Loucy (cell line): ENCODE results near the gene ARL11.
"Not testable (repeated sequence)": the region's sequence is repeated elsewhere in the genome, so short reads cannot be mapped to it uniquely, and the experiment has no call there.

ENCODE experiments used
- H2AFZ ChIP-seq: fragments of 200-600 bp; sonication (generic); 2 replicates; pipeline ENCODE4 v1.6.0; 2016; ENCODE audit warnings: antibody characterized with exemption, mild to moderate bottlenecking, low read length, moderate library complexity
- H3F3A ChIP-seq: fragments of 200-600 bp; 2 replicates; pipeline ENCODE4 v1.6.0; 2016; ENCODE audit warnings: antibody characterized with exemption, low read depth, mild to moderate bottlenecking
- H3K27me3 ChIP-seq: fragments of 200-600 bp; sonication (generic); 2 replicates; pipeline ENCODE4 v1.6.1; 2014; ENCODE audit warnings: low read length, mild to moderate bottlenecking; ENCODE audit not compliant: insufficient read depth, poor library complexity, severe bottlenecking
- H3K36me3 ChIP-seq: fragments of 200-600 bp; sonication (generic); 2 replicates; pipeline ENCODE4 v1.6.1; 2016; ENCODE audit warnings: low read length; ENCODE audit not compliant: insufficient read depth
- H3K4me1 ChIP-seq: fragments of 200-600 bp; sonication (generic); 2 replicates; pipeline ENCODE4 v1.5.1; 2014; ENCODE audit warnings: low read length, mild to moderate bottlenecking; ENCODE audit not compliant: insufficient read depth, poor library complexity, severe bottlenecking
- H3K4me2 ChIP-seq: fragments of 200-600 bp; sonication (generic); 2 replicates; pipeline ENCODE4 v1.6.0; 2014; ENCODE audit warnings: antibody characterized with exemption, low read length, low read depth, mild to moderate bottlenecking; ENCODE audit not compliant: poor library complexity, severe bottlenecking
- H3K4me3 ChIP-seq: fragments of 200-600 bp; sonication (generic); 2 replicates; pipeline ENCODE4 v1.5.1; 2014; ENCODE audit warnings: low read length, mild to moderate bottlenecking, mixed read lengths; ENCODE audit not compliant: poor library complexity, severe bottlenecking
- H3K79me2 ChIP-seq: fragments of 200-600 bp; sonication (generic); 2 replicates; pipeline ENCODE4 v1.6.1; 2014; ENCODE audit warnings: low read length; ENCODE audit not compliant: insufficient read depth
- H3K9ac ChIP-seq: fragments of 200-600 bp; sonication (generic); 2 replicates; pipeline ENCODE4 v1.6.0; 2014; ENCODE audit warnings: mild to moderate bottlenecking, low read depth, low read length, moderate library complexity; ENCODE audit not compliant: poor library complexity, severe bottlenecking
- H3K9me2 ChIP-seq: fragments of 200-600 bp; sonication (generic); replicated peaks from 2 replicates; pipeline ENCODE4 v1.6.1; 2016; ENCODE audit warnings: low read depth, low read length, mixed read lengths
- H3K9me3 ChIP-seq: fragments of 200-600 bp; sonication (generic); 2 replicates; pipeline ENCODE4 v1.6.1; 2014; ENCODE audit warnings: mild to moderate bottlenecking, antibody characterized with exemption, low read length, low read depth; ENCODE audit not compliant: insufficient read depth
- H4K20me1 ChIP-seq: fragments of 200-600 bp; sonication (generic); 2 replicates; pipeline ENCODE4 v1.6.0; 2014; ENCODE audit warnings: antibody characterized with exemption, low read length, mild to moderate bottlenecking; ENCODE audit not compliant: insufficient read depth, poor library complexity, severe bottlenecking
- EZH2phosphoT487 ChIP-seq: fragments of 200-600 bp; IDR thresholded peaks from 2 replicates; pipeline ENCODE4 v1.6.1; 2018; ENCODE audit warnings: antibody characterized with exemption, mild to moderate bottlenecking, moderate library complexity, borderline replicate concordance
- TF ChIP-seq, protein P1 (sequence below): fragments of 200-600 bp; sonication (generic); conservative IDR thresholded peaks from 2 replicates; pipeline ENCODE4 v1.5.1; 2014; ENCODE audit warnings: mild to moderate bottlenecking, antibody characterized with exemption, low read length

ARL11 gene

DNA sequence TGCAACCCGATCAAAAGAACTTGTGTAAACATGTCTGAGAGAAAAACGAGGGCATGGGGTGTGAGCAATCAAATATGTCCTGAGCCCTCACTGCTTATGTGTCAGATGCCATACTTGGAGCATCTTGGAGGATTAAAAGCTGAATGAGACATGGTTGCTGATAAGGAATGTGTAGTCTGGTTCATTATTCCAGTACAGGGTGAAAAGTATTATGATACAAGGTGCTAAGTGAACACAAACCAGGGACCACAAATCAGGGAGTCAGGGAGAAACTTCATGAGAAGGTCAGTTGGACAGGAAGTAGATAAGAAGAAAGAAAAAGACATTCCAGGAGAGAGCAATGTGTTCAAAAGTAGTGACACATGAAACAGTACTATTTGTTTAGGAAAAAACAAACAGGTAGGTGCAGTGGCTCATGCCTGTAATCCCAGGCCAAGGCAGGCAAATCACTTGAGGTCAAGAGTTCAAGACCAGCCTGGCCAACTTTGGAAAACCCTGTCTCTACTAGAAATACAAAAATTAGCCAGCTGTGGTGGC, 40.9 kb upstream of the ARL11 start:
- peaks cover 22% of the 10 kb centered on the region for H3K4me1 ChIP-seq
- H2AFZ ChIP-seq: no peak overlapping the region
- no peak overlapping the region for H3K4me2 ChIP-seq
- H3K9me3 ChIP-seq: no peaks in the 10 kb centered on the region
- no peak overlapping the region for H3K4me3 ChIP-seq
- H3K36me3 ChIP-seq: no peaks in the 10 kb centered on the region
- no peaks in the 10 kb centered on the region for H3K9me2 ChIP-seq
- H3K9ac ChIP-seq: no peak overlapping the region
- H3K79me2 ChIP-seq: peaks cover 22% of the 10 kb centered on the region; the same call in 1 of the 2 replicates
- no peaks in the 10 kb centered on the region for H3K27me3 ChIP-seq
- no peaks in the 10 kb centered on the region for H3F3A ChIP-seq
- peaks cover 6% of the 10 kb centered on the region for H4K20me1 ChIP-seq
- TF ChIP-seq, protein P1, sequence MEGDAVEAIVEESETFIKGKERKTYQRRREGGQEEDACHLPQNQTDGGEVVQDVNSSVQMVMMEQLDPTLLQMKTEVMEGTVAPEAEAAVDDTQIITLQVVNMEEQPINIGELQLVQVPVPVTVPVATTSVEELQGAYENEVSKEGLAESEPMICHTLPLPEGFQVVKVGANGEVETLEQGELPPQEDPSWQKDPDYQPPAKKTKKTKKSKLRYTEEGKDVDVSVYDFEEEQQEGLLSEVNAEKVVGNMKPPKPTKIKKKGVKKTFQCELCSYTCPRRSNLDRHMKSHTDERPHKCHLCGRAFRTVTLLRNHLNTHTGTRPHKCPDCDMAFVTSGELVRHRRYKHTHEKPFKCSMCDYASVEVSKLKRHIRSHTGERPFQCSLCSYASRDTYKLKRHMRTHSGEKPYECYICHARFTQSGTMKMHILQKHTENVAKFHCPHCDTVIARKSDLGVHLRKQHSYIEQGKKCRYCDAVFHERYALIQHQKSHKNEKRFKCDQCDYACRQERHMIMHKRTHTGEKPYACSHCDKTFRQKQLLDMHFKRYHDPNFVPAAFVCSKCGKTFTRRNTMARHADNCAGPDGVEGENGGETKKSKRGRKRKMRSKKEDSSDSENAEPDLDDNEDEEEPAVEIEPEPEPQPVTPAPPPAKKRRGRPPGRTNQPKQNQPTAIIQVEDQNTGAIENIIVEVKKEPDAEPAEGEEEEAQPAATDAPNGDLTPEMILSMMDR: no peak
- no peak for TF ChIP-seq EZH2phosphoT487

DNA sequence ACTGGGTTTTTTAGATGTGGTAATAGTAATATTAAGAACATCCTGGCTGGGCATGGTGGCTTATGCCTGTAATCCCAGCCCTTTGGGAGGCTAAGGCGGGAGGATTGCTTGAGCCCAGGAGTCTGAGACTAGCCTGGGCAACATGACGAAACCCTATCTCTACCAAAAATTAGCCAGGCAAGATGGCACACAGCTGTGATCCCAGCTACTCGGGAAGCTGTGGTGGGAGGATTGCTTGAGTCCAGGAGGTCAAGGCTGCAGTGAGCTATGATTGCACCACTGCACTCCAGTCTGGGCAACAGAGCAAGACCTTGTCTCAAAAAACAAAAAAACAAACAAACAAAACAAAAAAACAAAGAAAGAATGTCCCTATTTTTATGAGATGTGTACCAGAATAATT, 37.6 kb upstream of the ARL11 start:
- not testable (repeated sequence) for H3K9ac ChIP-seq, H2AFZ ChIP-seq, H4K20me1 ChIP-seq, H3F3A ChIP-seq, H3K27me3 ChIP-seq, H3K79me2 ChIP-seq, H3K9me2 ChIP-seq, H3K4me2 ChIP-seq, H3K9me3 ChIP-seq, H3K36me3 ChIP-seq, H3K4me3 ChIP-seq
- peaks cover 10% of the 10 kb centered on the region for H3K4me1 ChIP-seq

DNA sequence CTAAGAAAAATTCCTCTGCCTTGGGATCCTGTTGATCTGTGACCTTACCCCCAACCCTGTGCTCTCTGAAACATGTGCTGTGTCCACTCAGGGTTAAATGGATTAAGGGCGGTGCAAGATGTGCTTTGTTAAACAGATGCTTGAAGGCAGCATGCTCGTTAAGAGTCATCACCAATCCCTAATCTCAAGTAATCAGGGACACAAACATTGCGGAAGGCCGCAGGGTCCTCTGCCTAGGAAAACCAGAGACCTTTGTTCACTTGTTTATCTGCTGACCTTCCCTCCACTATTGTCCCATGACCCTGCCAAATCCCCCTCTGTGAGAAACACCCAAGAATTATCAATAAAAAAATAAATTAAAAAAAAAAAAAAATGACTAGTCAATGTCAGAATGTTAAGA, 34.4 kb upstream of the ARL11 start:
- H4K20me1 ChIP-seq, H3K9me2 ChIP-seq, H3K9ac ChIP-seq, H3K27me3 ChIP-seq, H3K4me1 ChIP-seq, H3K4me2 ChIP-seq, H3F3A ChIP-seq, H2AFZ ChIP-seq, H3K4me3 ChIP-seq, H3K36me3 ChIP-seq, H3K79me2 ChIP-seq, H3K9me3 ChIP-seq: not testable (repeated sequence)

DNA sequence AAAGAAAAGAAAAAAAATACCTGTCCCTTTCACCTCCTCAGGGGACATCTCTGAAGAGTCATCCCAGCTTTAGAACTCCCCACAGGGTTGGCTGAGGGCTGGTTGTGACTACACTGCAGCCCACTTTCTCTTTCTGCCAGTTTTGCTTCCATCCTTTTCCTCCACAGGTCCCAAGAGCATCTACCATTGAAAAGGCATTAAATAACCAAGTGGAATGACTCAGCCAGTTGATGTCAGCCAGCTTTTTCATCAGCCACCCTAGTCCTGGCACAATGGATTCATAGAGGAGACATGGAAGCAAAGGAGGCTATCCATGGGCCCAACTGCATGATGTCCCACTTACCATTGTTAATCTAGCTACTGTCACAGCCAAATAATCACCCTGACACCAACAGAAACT, 33.7 kb upstream of the ARL11 start:
- Histone ChIP-seq H2AFZ (no peak overlapping the region), H3K9me2 (no peaks in the 10 kb centered on the region), H3K36me3 (no peaks in the 10 kb centered on the region), H3K9me3 (no peaks in the 10 kb centered on the region), H4K20me1 (no peaks in the 10 kb centered on the region), H3K4me2 (no peak overlapping the region), H3K79me2 (no peaks in the 10 kb centered on the region), H3K4me3 (no peak overlapping the region), H3K4me1 (no peaks in the 10 kb centered on the region), H3K9ac (no peak overlapping the region), H3K27me3 (no peaks in the 10 kb centered on the region), H3F3A (no peaks in the 10 kb centered on the region)
- TF ChIP-seq EZH2phosphoT487: no peak
- TF ChIP-seq, protein P1: no peak
